Myometrial cell (primary cell): ENCODE measurements around the gene KIAA1586. TPM values are rescaled to one million over a fixed set of nuclear protein-coding genes. Genes with fewer than 3 reads are reported as not detected.

Experiments
- total RNA-seq: library from RNA; depleted of rRNA; stranded (reverse); fragments of >200 nt; gene quantifications from 2 replicates; pipeline ENCODE4 v1.2.3, GENCODE V29; 2015

KIAA1586 gene, protein sequence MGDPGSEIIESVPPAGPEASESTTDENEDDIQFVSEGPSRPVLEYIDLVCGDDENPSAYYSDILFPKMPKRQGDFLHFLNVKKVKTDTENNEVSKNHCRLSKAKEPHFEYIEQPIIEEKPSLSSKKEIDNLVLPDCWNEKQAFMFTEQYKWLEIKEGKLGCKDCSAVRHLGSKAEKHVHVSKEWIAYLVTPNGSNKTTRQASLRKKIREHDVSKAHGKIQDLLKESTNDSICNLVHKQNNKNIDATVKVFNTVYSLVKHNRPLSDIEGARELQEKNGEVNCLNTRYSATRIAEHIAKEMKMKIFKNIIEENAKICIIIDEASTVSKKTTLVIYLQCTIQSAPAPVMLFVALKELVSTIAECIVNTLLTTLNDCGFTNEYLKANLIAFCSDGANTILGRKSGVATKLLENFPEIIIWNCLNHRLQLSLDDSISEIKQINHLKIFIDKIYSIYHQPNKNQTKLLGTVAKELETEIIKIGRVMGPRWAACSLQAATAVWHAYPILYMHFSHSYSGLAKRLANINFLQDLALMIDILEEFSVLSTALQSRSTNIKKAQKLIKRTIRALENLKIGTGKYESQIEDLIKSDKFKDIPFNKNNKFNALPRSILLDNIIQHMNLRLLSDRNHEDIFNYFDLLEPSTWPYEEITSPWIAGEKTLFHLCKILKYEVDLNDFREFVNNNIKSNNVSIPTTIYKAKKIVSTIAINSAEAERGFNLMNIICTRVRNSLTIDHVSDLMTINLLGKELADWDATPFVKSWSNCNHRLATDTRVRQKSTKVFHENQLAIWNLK
- total RNA-seq, result 6.1 and 11.5 TPM in 2 replicates

DNA sequence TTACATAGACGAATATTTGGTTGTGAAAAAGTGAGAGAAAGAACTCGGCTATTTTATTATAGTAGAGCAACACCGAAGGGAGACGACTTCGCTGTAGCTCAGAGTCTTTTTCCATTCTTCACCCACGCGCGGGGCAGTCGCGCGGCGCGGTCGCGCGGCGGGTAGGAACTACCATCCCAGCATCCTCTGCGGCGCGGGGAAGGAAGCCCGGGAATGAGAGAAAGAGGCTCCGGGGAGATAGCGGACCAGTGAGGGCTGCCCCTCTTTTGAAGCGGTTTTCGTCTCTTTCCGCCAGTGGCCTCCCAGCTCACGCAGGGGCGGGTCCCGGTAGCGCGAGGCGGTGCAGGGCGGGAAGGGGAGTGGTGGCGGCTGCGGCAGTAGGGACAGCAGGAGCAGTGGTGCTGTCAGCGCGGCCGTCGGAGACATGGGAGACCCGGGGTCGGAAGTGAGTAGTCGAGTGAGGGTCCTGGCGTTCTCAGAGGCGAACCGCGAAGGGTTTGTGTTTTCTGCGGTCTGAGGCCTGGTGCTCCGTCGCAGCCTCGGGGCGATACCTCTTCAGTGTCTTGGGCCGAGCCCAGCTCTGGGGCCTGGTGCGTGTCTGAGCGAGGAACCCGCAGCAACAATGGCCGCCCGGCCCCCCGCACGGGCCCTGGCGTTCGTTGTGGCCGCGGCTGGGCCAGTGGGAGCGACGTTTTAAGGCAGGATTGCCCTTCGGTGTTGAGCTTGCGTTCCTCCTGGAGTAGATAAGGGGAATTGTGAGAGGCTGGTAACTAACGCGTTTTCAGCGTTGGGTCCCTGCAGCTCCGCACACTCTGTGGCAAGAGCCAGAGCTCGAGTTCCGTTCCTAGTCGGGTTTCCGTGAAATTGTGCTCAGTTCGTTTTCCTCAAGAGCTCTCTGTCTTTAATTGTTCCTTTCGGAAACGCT, at the start of gene KIAA1586:
KIAA1586 (plus strand) TSS at position 362 of the 925 bp plus-strand sequence; CDS start at position 425, 63 bp downstream.

DNA sequence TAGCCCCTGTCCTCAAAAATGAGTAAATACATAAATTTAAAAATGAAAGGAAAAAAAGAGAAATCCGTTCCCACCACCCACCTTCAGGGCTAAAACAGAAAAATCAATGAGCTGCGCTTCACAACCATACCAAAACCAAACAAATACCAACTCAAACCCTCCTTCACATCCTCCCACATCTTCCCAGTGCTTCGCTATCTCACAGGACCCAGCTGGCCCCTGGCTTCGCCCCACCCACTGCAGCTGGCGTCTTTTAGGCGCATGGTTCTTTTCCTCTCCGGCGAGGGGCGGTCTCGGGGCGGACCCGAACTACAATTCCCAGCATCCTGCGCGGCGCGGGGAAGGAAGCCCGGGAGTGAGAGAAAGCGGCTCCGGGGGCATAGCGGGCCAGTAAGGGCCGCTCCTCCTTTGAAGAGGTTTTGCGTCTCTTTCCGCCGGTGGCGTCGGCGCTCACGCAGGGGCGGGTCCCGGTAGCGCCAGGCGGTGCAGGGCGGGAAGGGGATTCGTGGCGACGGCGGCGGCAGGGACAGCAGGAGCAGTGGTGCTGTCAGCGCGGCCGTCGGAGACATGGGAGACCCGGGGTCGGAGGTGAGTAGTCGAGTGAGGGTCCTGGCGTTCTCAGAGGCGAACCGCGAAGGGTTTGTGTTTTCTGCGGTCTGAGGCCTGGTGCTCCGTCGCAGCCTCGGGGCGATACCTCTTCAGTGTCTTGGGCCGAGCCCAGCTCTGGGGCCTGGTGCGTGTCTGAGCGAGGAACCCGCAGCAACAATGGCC, 43.4 kb downstream of the KIAA1586 start, which contains the start of gene ZNF451:
ZNF451 (plus strand) TSS at position 502 of the 771 bp plus-strand sequence; CDS start at position 568, 66 bp downstream.

Other genes starting within 250 kb of the KIAA1586 start
- gene BEND6, start 91.6 kb upstream of the KIAA1586 start, total RNA-seq, result 4.3 and 10.3 TPM in 2 replicates
- 20.8 and 21.4 TPM in 2 replicates for gene ZNF451, start 43.5 kb downstream of the KIAA1586 start, total RNA-seq
- 21.6 and 23.7 TPM in 2 replicates for gene BAG2, start 125.6 kb downstream of the KIAA1586 start, total RNA-seq
- 26.8 and 40.6 TPM in 2 replicates for gene RAB23, start 175.6 kb downstream of the KIAA1586 start, total RNA-seq